GM12878 (cell line): ENCODE measurements around the gene TUBAL3. TPM values are rescaled to one million over a fixed set of nuclear protein-coding genes. Genes with fewer than 3 reads are reported as not detected.

Experiments
- ATAC-seq: fragments of 200-7000 bp; cut with Tn5 transposase; 3 replicates; pipeline ENCODE4 v1.9.1; 2020; ENCODE audit warnings: mild to moderate bottlenecking, moderate library complexity
- BruUV-seq: library from RNA; stranded (reverse); fragments of 400-500 nt; replicated peaks from 2 replicates; lab custom pipeline; 2021; lab: Mats Ljungman, UMichigan
- CTCF ChIA-PET: fragments of 300-600 bp; sonication (Branson Sonifier 250); formaldehyde crosslinking; extraction: SDS; loops from one replicate; lab custom pipeline; 2021; ENCODE audit warnings: inconsistent platforms; lab: Yijun Ruan, JAX
- POLR2A ChIA-PET: fragments of 350-600 bp; formaldehyde crosslinking; extraction: SDS; loops from one replicate; lab custom pipeline; 2021; ENCODE audit warnings: inconsistent platforms; lab: Charles Lee
- RAD21 ChIA-PET: fragments of 300-600 bp; sonication (Branson Sonifier 250); formaldehyde crosslinking; loops from one replicate; lab custom pipeline; 2023; ENCODE audit warnings: antibody characterized with exemption; ENCODE audit not compliant: unreplicated experiment; lab: Charles Lee
- SMC1A ChIA-PET: fragments of 300-600 bp; sonication (Branson Sonifier 250); formaldehyde crosslinking; loops from one replicate; lab custom pipeline; 2023; ENCODE audit not compliant: unreplicated experiment, uncharacterized antibody; lab: Charles Lee
- DNase-seq: peaks from one replicate; pipeline ENCODE4 v3.0.0-alpha.2; 2011; ENCODE audit warnings: low read depth, low spot score
- FAIRE-seq: peaks from 3 replicates; lab custom pipeline; 2011; peaks lifted over from hg19 to GRCh38; lab: Jason Lieb, UNC
- H2AFZ ChIP-seq: 2 replicates; pipeline ENCODE4 v1.6.0; 2011; ENCODE audit warnings: low read depth, low read length, control low read depth; ENCODE audit not compliant: control insufficient read depth
- H3K27ac ChIP-seq: 2 replicates; pipeline ENCODE4 v1.5.1; 2011; ENCODE audit warnings: control low read depth; ENCODE audit not compliant: control insufficient read depth, insufficient read depth
- H3K27me3 ChIP-seq, 2 experiments: replicated peaks in 1 of 2; 2 replicates each; pipeline versions ENCODE4 v1.6.0 to v1.6.1; 2011; ENCODE audit warnings: low read length in 1 of 2; ENCODE audit not compliant: control insufficient read depth in 2 of 2, insufficient read depth in 2 of 2
- H3K36me3 ChIP-seq, 2 experiments: 2 replicates each; pipeline ENCODE4 v1.5.1; 2011; ENCODE audit warnings: low read length in 1 of 2; ENCODE audit not compliant: control insufficient read depth in 2 of 2, insufficient read depth in 2 of 2
- H3K4me1 ChIP-seq: 2 replicates; pipeline ENCODE4 v1.6.1; 2011; ENCODE audit warnings: mild to moderate bottlenecking, low read length, moderate library complexity, mixed read lengths; ENCODE audit not compliant: control insufficient read depth, insufficient read depth
- H3K4me2 ChIP-seq: 2 replicates; pipeline ENCODE4 v1.6.0; 2011; ENCODE audit warnings: control low read depth; ENCODE audit not compliant: control insufficient read depth, insufficient read depth
- H3K4me3 ChIP-seq: fragments of 200-600 bp; sonication (generic); 2 replicates; pipeline ENCODE4 v1.5.1; 2016
- H3K79me2 ChIP-seq: 2 replicates; pipeline ENCODE4 v1.6.0; 2011; ENCODE audit warnings: low read length; ENCODE audit not compliant: control insufficient read depth, insufficient read depth
- H3K9ac ChIP-seq: 2 replicates; pipeline ENCODE4 v1.8.0; 2011; ENCODE audit warnings: low read length, control low read depth, mixed read lengths; ENCODE audit not compliant: control insufficient read depth, insufficient read depth
- H3K9me3 ChIP-seq: replicated peaks from 3 replicates; pipeline ENCODE4 v1.5.1; 2011; ENCODE audit warnings: mild to moderate bottlenecking, low read length; ENCODE audit not compliant: control insufficient read depth, insufficient read depth
- H4K20me1 ChIP-seq: 2 replicates; pipeline ENCODE4 v1.6.0; 2011; ENCODE audit not compliant: control insufficient read depth, insufficient read depth
- BMI1 ChIP-seq: fragments of 450-650 bp; IDR thresholded peaks from 2 replicates; pipeline ENCODE4 v1.6.1; 2016; ENCODE audit warnings: mild to moderate bottlenecking, moderate library complexity, borderline replicate concordance
- CBFB ChIP-seq: IDR thresholded peaks from 2 replicates; pipeline ENCODE4 v1.6.1; 2016; ENCODE audit warnings: antibody characterized with exemption, low read depth
- CHD2 ChIP-seq: IDR thresholded peaks from 2 replicates; pipeline ENCODE4 v1.6.1; 2011; ENCODE audit warnings: low read depth, low read length, improper control_type of control experiment, borderline replicate concordance
- EP300 ChIP-seq, 2 experiments: fragments of 150-350 bp in 1 of 2; IDR thresholded peaks; 2 replicates each; pipeline ENCODE4 v1.6.1; 2011 to 2012; ENCODE audit warnings: low read depth in 2 of 2, low read length in 2 of 2, borderline replicate concordance in 1 of 2, improper control_type of control experiment in 1 of 2, inconsistent platforms in 1 of 2; ENCODE audit not compliant: control insufficient read depth in 1 of 2
- KLF5 ChIP-seq: fragments of 450-650 bp; IDR thresholded peaks from 2 replicates; pipeline ENCODE4 v1.6.1; 2014; ENCODE audit warnings: mild to moderate bottlenecking; ENCODE audit not compliant: partially characterized antibody
- MEF2B ChIP-seq: fragments of 450-650 bp; IDR thresholded peaks from 2 replicates; pipeline ENCODE4 v1.6.1; 2018; ENCODE audit warnings: mild to moderate bottlenecking, moderate library complexity; ENCODE audit not compliant: partially characterized antibody, poor library complexity, severe bottlenecking
- MYB ChIP-seq: fragments of 150-350 bp; IDR thresholded peaks from 2 replicates; pipeline ENCODE4 v1.6.1; 2014; ENCODE audit warnings: mild to moderate bottlenecking, low read depth, low read length, borderline replicate concordance
- RAD51 ChIP-seq: fragments of 450-650 bp; IDR thresholded peaks from 2 replicates; pipeline ENCODE4 v1.6.1; 2016; ENCODE audit warnings: moderate library complexity, mild to moderate bottlenecking, inconsistent platforms
- STAT3 ChIP-seq: IDR thresholded peaks from 2 replicates; pipeline ENCODE4 v1.6.1; 2011; ENCODE audit warnings: low read depth, low read length, improper control_type of control experiment
- WGBS: methylation state at CpG from one replicate; pipeline ENCODE4 v1.1.6; 2016; ENCODE audit warnings: low lambda C conversion rate; ENCODE audit not compliant: insufficient replicate concordance, insufficient coverage; ENCODE audit errors: missing lambda C conversion rate; 5-methylcytosine and 5-hydroxymethylcytosine counted together
- in situ Hi-C: fragments of 300-500 bp; cut with MboI; formaldehyde crosslinking; loops from 9 replicates; pipeline ENCODE4 v1.14.3; 2018; ENCODE audit warnings: mixed read lengths
- intact Hi-C: fragments of 100-400 bp; cut with micrococcal nuclease; formaldehyde crosslinking; loops from one replicate; pipeline ENCODE4 v1.14.2; 2022; ENCODE audit not compliant: unreplicated experiment
- polyA plus RNA-seq, 11 experiments: library from polyadenylated mRNA; depleted of rRNA in 4 of 11; unstranded in 6 of 11; stranded (reverse) in 5 of 11; fragments of >200 nt; fragmentation: Nextera tagmentation in 4 of 11; fragmentation: Illumina TruSeq in 1 of 11; extraction: Ambion mirVana in 4 of 11; extraction: Trizol in 1 of 11; gene quantifications; 1 replicate in 1 of 11; 2 replicates in 10 of 11; pipeline versions ENCODE4 v1.2.1 to v1.2.3, GENCODE V29; 2011 to 2016; ENCODE audit warnings: inconsistent platforms in 2 of 11, missing spikeins in 2 of 11, low read depth in 1 of 11
- total RNA-seq, 4 experiments: library from RNA; depleted of rRNA in 3 of 4; stranded (reverse); fragments of >200 nt in 3 of 4; fragmentation: Illumina TruSeq in 1 of 4; extraction: Trizol in 1 of 4; gene quantifications; 2 replicates each; pipeline versions ENCODE4 v1.2.1 to v1.2.3, GENCODE V29; 2013 to 2021
- TF ChIP-seq, protein P1 (sequence below): fragments of 450-650 bp; formaldehyde crosslinking; IDR thresholded peaks from 2 replicates; pipeline ENCODE4 v1.4.0; 2022; ENCODE audit warnings: mild to moderate bottlenecking, moderate library complexity
- TF ChIP-seq, protein P2 (sequence below): IDR thresholded peaks from 2 replicates; pipeline ENCODE4 v1.6.1; 2011; ENCODE audit warnings: borderline replicate concordance, low read depth, mild to moderate bottlenecking, moderate library complexity, low read length; ENCODE audit not compliant: insufficient read depth, poor library complexity, severe bottlenecking
- TF ChIP-seq, protein P3 (sequence below): fragments of 450-650 bp; formaldehyde crosslinking; IDR thresholded peaks from 2 replicates; pipeline ENCODE4 v1.5.0; 2022; ENCODE audit warnings: mild to moderate bottlenecking, missing genetic modification characterization
- TF ChIP-seq, protein P4 (sequence below): IDR thresholded peaks from 2 replicates; pipeline ENCODE4 v1.6.1; 2012; ENCODE audit warnings: low read length, inconsistent platforms

TUBAL3 gene
- total and polyA plus RNA-seq, 10 of the 15 experiments (the other 5 are each of a cell fraction or from before 2014, with no cell fraction given), result 0.03 to 0.06 TPM; not detected in 8

DNA sequence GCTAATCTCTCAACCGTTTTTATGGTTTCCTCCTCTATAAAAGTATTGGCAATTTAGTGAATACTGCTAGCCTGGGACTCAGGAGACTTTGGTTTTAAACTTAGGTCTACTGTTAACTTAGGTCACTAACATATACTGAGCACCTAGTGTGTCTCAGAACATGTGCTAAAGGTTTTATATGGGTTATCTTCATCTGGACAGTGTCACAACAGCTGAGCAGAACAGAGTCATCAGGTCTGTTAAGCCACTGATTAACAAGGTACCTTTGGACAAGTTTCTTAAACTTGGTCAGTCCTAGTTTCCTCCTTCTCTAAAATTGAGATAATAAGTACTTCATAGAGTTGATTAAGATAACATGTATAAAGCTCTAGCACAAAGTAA lies 38.4 kb upstream of the TUBAL3 start:
- ChIA-PET POLR2A (interaction anchor here (0.7 to 1.5 kb wide), 3 partner anchors 45 to 180 kb away, joined by 3 to 6 read pairs (median 4); no protein-coding TSS in a partner anchor), SMC1A (interaction anchor here (0.6 to 6.3 kb wide), 23 partner anchors 9 to 443 kb away, joined by 3 to 129 read pairs (median 4); no protein-coding TSS in a partner anchor), RAD21 (interaction anchor here (0.6 to 11.0 kb wide), 13 partner anchors 9 to 676 kb away, joined by 3 to 136 read pairs (median 4); partner anchors contain the start of genes ANKRD16 and FBH1), CTCF (interaction anchor here (0.6 to 18.0 kb wide), 22 partner anchors 8 to 615 kb away, joined by 3 to 535 read pairs (median 5); partner anchors contain the start of gene GDI2)
- WGBS, result 5% methylated on average over 1 of the region's 1 CpG
- no TSS peak for BruUV-seq
- Histone ChIP-seq H3K9me3 (no peaks in the 10 kb centered on the region), H3K4me1 (peaks cover 40% of the 10 kb centered on the region), H4K20me1 (0 out of 2 replicates have a peak, but pooled peaks cover 2% of the 10 kb centered on the region), H2AFZ (no peak overlapping the region), H3K4me3 (peak overlapping the region; percentile 15; the same call in 1 of the 2 replicates), H3K9ac (no peak overlapping the region), H3K79me2 (no peaks in the 10 kb centered on the region; the same call in 1 of the 2 replicates), H3K36me3 (peaks cover 0 to 3% of the 10 kb centered on the region in 2 experiments; a peak in 2 of 4 replicates), H3K27ac (peak overlapping the region; percentile 67), H3K27me3 (no peaks in the 10 kb centered on the region), H3K4me2 (peak overlapping the region; percentile 60)
- intact Hi-C loops (loop anchor here (1.0 to 10.0 kb wide), 3 partner anchors 164 to 422 kb away; no protein-coding TSS in a partner anchor), in situ Hi-C loops (loop anchor here (5.0 kb wide), 3 partner anchors 139 to 429 kb away; no protein-coding TSS in a partner anchor)
- FAIRE-seq (no peak), ATAC-seq (peak; percentile 57), DNase-seq (no peak)
- TF ChIP-seq, protein P1, sequence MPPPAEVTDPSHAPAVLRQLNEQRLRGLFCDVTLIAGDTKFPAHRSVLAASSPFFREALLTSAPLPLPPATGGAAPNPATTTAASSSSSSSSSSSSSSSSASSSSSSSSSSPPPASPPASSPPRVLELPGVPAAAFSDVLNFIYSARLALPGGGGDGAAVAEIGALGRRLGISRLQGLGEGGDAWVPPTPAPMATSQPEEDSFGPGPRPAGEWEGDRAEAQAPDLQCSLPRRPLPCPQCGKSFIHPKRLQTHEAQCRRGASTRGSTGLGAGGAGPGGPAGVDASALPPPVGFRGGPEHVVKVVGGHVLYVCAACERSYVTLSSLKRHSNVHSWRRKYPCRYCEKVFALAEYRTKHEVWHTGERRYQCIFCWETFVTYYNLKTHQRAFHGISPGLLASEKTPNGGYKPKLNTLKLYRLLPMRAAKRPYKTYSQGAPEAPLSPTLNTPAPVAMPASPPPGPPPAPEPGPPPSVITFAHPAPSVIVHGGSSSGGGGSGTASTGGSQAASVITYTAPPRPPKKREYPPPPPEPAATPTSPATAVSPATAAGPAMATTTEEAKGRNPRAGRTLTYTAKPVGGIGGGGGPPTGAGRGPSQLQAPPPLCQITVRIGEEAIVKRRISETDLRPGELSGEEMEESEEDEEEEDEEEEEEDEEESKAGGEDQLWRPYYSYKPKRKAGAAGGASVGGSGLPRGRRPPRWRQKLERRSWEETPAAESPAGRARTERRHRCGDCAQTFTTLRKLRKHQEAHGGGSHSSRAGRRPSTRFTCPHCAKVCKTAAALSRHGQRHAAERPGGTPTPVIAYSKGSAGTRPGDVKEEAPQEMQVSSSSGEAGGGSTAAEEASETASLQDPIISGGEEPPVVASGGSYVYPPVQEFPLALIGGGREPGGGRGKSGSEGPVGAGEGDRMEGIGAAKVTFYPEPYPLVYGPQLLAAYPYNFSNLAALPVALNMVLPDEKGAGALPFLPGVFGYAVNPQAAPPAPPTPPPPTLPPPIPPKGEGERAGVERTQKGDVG, result no peak
- TF ChIP-seq STAT3 (no peak), BMI1 (no peak), RAD51 (no peak), KLF5 (no peak), CHD2 (no peak), CBFB (no peak), MYB (no peak), MEF2B (no peak), EP300 (IDR thresholded peaks at IDR 0.05; ENCODE audit: borderline replicate concordance in 1 of 2, control insufficient read depth in 1 of 2, low read depth in 2 of 2, low read length in 2 of 2) (no peak)
- TF ChIP-seq, protein P2, sequence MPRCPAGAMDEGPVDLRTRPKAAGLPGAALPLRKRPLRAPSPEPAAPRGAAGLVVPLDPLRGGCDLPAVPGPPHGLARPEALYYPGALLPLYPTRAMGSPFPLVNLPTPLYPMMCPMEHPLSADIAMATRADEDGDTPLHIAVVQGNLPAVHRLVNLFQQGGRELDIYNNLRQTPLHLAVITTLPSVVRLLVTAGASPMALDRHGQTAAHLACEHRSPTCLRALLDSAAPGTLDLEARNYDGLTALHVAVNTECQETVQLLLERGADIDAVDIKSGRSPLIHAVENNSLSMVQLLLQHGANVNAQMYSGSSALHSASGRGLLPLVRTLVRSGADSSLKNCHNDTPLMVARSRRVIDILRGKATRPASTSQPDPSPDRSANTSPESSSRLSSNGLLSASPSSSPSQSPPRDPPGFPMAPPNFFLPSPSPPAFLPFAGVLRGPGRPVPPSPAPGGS, result no peak
- TF ChIP-seq, protein P3, sequence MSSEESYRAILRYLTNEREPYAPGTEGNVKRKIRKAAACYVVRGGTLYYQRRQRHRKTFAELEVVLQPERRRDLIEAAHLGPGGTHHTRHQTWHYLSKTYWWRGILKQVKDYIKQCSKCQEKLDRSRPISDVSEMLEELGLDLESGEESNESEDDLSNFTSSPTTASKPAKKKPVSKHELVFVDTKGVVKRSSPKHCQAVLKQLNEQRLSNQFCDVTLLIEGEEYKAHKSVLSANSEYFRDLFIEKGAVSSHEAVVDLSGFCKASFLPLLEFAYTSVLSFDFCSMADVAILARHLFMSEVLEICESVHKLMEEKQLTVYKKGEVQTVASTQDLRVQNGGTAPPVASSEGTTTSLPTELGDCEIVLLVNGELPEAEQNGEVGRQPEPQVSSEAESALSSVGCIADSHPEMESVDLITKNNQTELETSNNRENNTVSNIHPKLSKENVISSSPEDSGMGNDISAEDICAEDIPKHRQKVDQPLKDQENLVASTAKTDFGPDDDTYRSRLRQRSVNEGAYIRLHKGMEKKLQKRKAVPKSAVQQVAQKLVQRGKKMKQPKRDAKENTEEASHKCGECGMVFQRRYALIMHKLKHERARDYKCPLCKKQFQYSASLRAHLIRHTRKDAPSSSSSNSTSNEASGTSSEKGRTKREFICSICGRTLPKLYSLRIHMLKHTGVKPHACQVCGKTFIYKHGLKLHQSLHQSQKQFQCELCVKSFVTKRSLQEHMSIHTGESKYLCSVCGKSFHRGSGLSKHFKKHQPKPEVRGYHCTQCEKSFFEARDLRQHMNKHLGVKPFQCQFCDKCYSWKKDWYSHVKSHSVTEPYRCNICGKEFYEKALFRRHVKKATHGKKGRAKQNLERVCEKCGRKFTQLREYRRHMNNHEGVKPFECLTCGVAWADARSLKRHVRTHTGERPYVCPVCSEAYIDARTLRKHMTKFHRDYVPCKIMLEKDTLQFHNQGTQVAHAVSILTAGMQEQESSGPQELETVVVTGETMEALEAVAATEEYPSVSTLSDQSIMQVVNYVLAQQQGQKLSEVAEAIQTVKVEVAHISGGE (CRISPR knock-in tag), result no peak
- TF ChIP-seq, protein P4, sequence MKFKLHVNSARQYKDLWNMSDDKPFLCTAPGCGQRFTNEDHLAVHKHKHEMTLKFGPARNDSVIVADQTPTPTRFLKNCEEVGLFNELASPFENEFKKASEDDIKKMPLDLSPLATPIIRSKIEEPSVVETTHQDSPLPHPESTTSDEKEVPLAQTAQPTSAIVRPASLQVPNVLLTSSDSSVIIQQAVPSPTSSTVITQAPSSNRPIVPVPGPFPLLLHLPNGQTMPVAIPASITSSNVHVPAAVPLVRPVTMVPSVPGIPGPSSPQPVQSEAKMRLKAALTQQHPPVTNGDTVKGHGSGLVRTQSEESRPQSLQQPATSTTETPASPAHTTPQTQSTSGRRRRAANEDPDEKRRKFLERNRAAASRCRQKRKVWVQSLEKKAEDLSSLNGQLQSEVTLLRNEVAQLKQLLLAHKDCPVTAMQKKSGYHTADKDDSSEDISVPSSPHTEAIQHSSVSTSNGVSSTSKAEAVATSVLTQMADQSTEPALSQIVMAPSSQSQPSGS, result no peak
